Gastrocnemius medialis (tissue), 4 donors: ENCODE results near the gene KIAA1549. TPM values are rescaled to one million over a fixed set of nuclear protein-coding genes. Genes with fewer than 3 reads are reported as not detected.
"Not testable (repeated sequence)": the region's sequence is repeated elsewhere in the genome, so short reads cannot be mapped to it uniquely, and the experiment has no call there.

ENCODE experiments used
- ATAC-seq, 2 donors: fragments of 150-250 bp; one replicate each; pipeline ENCODE4 v1.9.1; 2016
- DNase-seq, 2 donors: peaks; one replicate each; pipeline ENCODE4 v3.0.0-alpha.2; 2019
- H3K27ac ChIP-seq, 4 donors: fragments of 200-600 bp; sonication (generic); 1 replicate in 1 of 4; 2 replicates in 3 of 4; pipeline ENCODE4 v1.5.1; 2016 to 2018; ENCODE audit warnings: mild to moderate bottlenecking in 2 of 4, moderate library complexity in 1 of 4
- H3K27me3 ChIP-seq, 3 donors: fragments of 200-600 bp; sonication (generic) in 2 of 3; 1 replicate in 1 of 3; 2 replicates in 2 of 3; pipeline versions ENCODE4 v1.5.1 to v1.6.0; 2016 to 2019; ENCODE audit warnings: mild to moderate bottlenecking in 1 of 3, moderate library complexity in 1 of 3
- H3K36me3 ChIP-seq, 2 donors: fragments of 200-600 bp; sonication (generic) in 1 of 2; one replicate each; pipeline ENCODE4 v1.5.1; 2017 to 2018
- H3K4me1 ChIP-seq, 2 donors: fragments of 200-600 bp; sonication (generic) in 1 of 2; one replicate each; pipeline ENCODE4 v1.5.1; 2016 to 2017; ENCODE audit warnings: mild to moderate bottlenecking in 2 of 2
- H3K4me3 ChIP-seq, 4 donors: fragments of 200-600 bp; sonication (generic) in 3 of 4; 1 replicate in 1 of 4; 2 replicates in 3 of 4; pipeline ENCODE4 v1.5.1; 2016 to 2019; ENCODE audit warnings: mild to moderate bottlenecking in 2 of 4
- H3K9me3 ChIP-seq, 3 donors: fragments of 200-600 bp; sonication (generic) in 2 of 3; 1 replicate in 1 of 3; 2 replicates in 2 of 3; pipeline ENCODE4 v1.5.1; 2016 to 2019
- POLR2A ChIP-seq, 2 donors: fragments of 450-650 bp; IDR thresholded peaks; one replicate each; pipeline ENCODE4 v1.6.1; 2017; ENCODE audit warnings: antibody characterized with exemption in 2 of 2, mild to moderate bottlenecking in 2 of 2, moderate library complexity in 2 of 2
- in situ Hi-C, 4 donors: fragments of 200-750 bp; cut with MboI; loops; one replicate each; pipeline versions ENCODE4 v1.15.0 to v1.8.0; 2017; ENCODE audit warnings: low sequenced_read_pairs in 4 of 4
- intact Hi-C: fragments of 100-400 bp; cut with DNase I; formaldehyde crosslinking; loops from one replicate; pipeline ENCODE4 v1.15.1; 2023; ENCODE audit warnings: low total_unique reads
- total RNA-seq, 4 donors: library from RNA; depleted of rRNA; stranded (reverse); fragments of >200 nt; gene quantifications; one replicate each; pipeline versions ENCODE4 v1.1.0 to v1.2.3, GENCODE V29; 2016
- TF ChIP-seq, protein P1 (sequence below), 5 experiments: fragments of 450-650 bp in 3 of 5; fragments of 200-600 bp in 2 of 5; sonication (generic) in 2 of 5; IDR thresholded peaks in 4 of 5; conservative IDR thresholded peaks in 1 of 5; 1 replicate in 4 of 5; 2 replicates in 1 of 5; pipeline ENCODE4 v1.5.1; 2016 to 2019; ENCODE audit warnings: antibody characterized with exemption in 5 of 5, mild to moderate bottlenecking in 3 of 5, moderate library complexity in 3 of 5

KIAA1549 gene
- total RNA-seq, 4 donors from 2014 or later: 0.55 to 0.87 (median 0.75) TPM

DNA sequence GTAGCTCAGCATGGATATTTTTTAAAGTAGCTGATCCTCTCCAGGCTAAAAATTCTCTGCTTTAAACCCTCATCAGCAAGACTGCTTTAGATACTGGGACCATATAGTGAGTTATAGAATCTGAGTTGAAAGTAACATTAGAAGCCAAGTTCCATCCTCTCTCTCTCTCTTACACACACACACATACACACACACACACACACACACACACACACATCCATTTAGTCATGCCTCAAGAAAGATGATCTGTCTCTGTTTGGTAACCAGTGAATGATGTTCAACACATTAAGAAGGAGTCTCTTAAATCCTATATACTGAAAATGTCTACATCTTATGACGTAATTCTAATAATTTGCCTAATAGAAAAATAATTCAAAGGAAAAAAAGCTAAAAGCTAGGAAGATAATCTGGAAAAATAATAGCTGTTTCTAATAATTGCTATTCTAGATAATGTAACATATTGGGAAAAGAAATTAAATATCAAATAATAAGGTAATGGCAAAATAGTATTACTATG lies 166.3 kb downstream of the KIAA1549 start:
- DNase-seq (no peak), ATAC-seq (no peak)
- no peak overlapping the region for H3K4me3 ChIP-seq
- intact Hi-C loops (no loop called here), in situ Hi-C loops (no loop called here)
- no peaks in the 10 kb centered on the region for H3K9me3 ChIP-seq
- no peak for TF ChIP-seq POLR2A (IDR thresholded peaks at IDR 0.05)
- TF ChIP-seq, protein P1, sequence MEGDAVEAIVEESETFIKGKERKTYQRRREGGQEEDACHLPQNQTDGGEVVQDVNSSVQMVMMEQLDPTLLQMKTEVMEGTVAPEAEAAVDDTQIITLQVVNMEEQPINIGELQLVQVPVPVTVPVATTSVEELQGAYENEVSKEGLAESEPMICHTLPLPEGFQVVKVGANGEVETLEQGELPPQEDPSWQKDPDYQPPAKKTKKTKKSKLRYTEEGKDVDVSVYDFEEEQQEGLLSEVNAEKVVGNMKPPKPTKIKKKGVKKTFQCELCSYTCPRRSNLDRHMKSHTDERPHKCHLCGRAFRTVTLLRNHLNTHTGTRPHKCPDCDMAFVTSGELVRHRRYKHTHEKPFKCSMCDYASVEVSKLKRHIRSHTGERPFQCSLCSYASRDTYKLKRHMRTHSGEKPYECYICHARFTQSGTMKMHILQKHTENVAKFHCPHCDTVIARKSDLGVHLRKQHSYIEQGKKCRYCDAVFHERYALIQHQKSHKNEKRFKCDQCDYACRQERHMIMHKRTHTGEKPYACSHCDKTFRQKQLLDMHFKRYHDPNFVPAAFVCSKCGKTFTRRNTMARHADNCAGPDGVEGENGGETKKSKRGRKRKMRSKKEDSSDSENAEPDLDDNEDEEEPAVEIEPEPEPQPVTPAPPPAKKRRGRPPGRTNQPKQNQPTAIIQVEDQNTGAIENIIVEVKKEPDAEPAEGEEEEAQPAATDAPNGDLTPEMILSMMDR (IDR thresholded peaks at IDR 0.05 in 4 of 5, conservative IDR thresholded peaks at IDR 0.05 in 1 of 5): no peak
- no peaks in the 10 kb centered on the region for H3K27me3 ChIP-seq
- H3K27ac ChIP-seq: no peak overlapping the region
- H3K36me3 ChIP-seq: no peaks in the 10 kb centered on the region
- no peaks in the 10 kb centered on the region for H3K4me1 ChIP-seq

DNA sequence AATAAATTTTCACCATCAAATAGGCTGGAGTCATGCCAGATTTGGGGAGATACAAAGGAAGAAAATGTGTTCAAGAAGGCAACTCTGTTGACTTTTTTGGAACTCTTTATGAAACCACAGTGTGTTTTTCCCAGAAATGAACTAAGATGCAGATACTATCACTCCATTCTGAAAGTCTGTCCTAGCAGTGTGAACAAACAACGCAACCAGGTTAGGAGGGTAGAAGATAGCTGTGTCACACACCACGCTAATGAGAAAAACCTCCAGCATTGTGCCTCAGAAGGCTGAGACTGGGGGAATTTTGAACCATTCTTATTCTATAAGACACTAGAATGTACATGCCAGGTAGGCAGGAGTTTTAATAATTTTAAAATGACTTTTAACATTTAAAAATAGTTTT lies 167.2 kb downstream of the KIAA1549 start:
- Histone ChIP-seq H3K4me1 (no peaks in the 10 kb centered on the region), H3K27me3 (no peaks in the 10 kb centered on the region), H3K36me3 (no peaks in the 10 kb centered on the region), H3K9me3 (no peaks in the 10 kb centered on the region), H3K4me3 (no peak overlapping the region), H3K27ac (no peak overlapping the region)
- intact Hi-C loops (no loop called here), in situ Hi-C loops (no loop called here)
- DNase-seq (no peak), ATAC-seq (no peak)
- no peak for TF ChIP-seq POLR2A (IDR thresholded peaks at IDR 0.05)
- TF ChIP-seq, protein P1 (IDR thresholded peaks at IDR 0.05 in 4 of 5, conservative IDR thresholded peaks at IDR 0.05 in 1 of 5): no peak

DNA sequence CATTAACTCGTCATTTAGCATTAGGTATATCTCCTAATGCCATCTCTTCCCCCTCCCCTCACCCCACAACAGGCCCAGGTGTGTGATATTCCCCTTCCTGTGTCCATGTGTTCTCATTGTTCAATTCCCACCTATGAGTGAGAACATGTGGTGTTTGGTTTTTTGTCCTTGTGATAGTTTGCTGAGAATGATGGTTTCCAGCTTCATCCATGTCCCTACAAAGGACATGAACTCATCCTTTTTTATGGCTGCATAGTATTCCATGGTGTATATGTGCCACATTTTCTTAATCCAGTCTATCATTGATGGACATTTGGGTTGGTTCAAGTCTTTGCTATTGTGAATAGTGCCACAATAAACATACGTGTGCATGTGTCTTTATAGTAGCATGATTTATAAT lies 169.9 kb downstream of the KIAA1549 start:
- H3K4me3 ChIP-seq, H3K27ac ChIP-seq, H3K4me1 ChIP-seq, H3K36me3 ChIP-seq, intact Hi-C loops, DNase-seq, in situ Hi-C loops, ATAC-seq, H3K27me3 ChIP-seq, H3K9me3 ChIP-seq: not testable (repeated sequence)

DNA sequence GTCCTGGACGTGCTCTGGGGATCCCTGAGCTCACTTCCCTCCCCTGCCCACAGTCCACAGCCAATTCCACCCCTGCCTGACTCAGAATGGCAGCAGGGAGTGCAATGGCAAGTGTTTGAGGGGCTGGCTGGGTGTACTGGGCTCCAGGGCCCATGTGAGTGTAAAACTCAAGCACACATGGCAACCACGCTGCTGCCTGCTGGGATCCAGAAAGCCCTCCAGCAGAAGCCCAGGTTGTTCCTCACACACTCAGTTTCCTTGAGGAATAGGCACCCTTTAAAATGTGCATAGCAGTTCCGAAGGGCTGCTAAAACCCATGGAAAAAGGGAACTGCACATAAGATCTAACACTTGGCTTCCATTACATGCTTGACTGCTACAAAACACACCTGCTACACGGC lies 171.8 kb downstream of the KIAA1549 start:
- in situ Hi-C loops (no loop called here), intact Hi-C loops (no loop called here)
- Histone ChIP-seq H3K27ac (no peak overlapping the region), H3K36me3 (no peaks in the 10 kb centered on the region), H3K4me1 (no peaks in the 10 kb centered on the region), H3K27me3 (no peaks in the 10 kb centered on the region), H3K9me3 (no peaks in the 10 kb centered on the region), H3K4me3 (no peak overlapping the region)
- TF ChIP-seq, protein P1 (IDR thresholded peaks at IDR 0.05 in 4 of 5, conservative IDR thresholded peaks at IDR 0.05 in 1 of 5): no peak
- TF ChIP-seq POLR2A (IDR thresholded peaks at IDR 0.05): no peak
- no peak for ATAC-seq
- DNase-seq: no peak

DNA sequence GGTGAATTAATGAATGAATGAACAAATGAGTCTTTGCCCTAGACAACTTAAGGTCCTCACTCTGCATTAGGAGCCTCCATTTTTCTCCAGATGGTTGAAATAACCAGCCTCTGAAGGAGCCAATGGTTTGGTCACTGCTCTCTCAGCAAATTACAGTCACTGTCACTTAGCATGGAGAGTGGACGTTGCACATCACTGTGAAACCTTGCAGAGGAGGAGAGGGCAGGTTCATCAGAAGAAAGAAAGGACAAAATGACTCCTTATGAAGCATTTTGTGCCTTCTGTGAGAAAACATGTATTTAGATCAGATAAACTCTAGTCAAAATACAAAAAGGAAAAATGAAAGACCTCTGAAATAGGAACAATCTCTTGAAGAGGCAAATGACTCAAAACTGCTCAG lies 176.6 kb downstream of the KIAA1549 start:
- ATAC-seq: no peak
- no peak overlapping the region for H3K4me3 ChIP-seq
- intact Hi-C loops: no loop called here
- TF ChIP-seq POLR2A (IDR thresholded peaks at IDR 0.05): no peak
- TF ChIP-seq, protein P1 (IDR thresholded peaks at IDR 0.05 in 4 of 5, conservative IDR thresholded peaks at IDR 0.05 in 1 of 5): no peak
- H3K27me3 ChIP-seq: no peaks in the 10 kb centered on the region
- no peaks in the 10 kb centered on the region for H3K4me1 ChIP-seq
- H3K36me3 ChIP-seq: no peaks in the 10 kb centered on the region
- DNase-seq: no peak
- no peaks in the 10 kb centered on the region for H3K9me3 ChIP-seq
- in situ Hi-C loops: no loop called here
- no peak overlapping the region for H3K27ac ChIP-seq
